Hematopoietic multipotent progenitor cell (in vitro differentiated cells): ENCODE data around the gene XRCC3. TPM values are rescaled to one million over a fixed set of nuclear protein-coding genes. Genes with fewer than 3 reads are reported as not detected.
"Not testable (repeated sequence)": the region's sequence is repeated elsewhere in the genome, so short reads cannot be mapped to it uniquely, and the experiment has no call there.

Experiments used
- DNase-seq, 3 donors: peaks; one replicate each; pipeline ENCODE4 v3.0.0-alpha.2; 2011 to 2015; ENCODE audit warnings: low read depth in 2 of 3, low spot score in 2 of 3
- total RNA-seq: library from RNA; depleted of rRNA; stranded (reverse); fragments of >200 nt; gene quantifications from one replicate; pipeline ENCODE4 v1.2.3, GENCODE V29; 2012

The XRCC3 gene
- total RNA-seq, 1 donor = 16.7 TPM

DNA sequence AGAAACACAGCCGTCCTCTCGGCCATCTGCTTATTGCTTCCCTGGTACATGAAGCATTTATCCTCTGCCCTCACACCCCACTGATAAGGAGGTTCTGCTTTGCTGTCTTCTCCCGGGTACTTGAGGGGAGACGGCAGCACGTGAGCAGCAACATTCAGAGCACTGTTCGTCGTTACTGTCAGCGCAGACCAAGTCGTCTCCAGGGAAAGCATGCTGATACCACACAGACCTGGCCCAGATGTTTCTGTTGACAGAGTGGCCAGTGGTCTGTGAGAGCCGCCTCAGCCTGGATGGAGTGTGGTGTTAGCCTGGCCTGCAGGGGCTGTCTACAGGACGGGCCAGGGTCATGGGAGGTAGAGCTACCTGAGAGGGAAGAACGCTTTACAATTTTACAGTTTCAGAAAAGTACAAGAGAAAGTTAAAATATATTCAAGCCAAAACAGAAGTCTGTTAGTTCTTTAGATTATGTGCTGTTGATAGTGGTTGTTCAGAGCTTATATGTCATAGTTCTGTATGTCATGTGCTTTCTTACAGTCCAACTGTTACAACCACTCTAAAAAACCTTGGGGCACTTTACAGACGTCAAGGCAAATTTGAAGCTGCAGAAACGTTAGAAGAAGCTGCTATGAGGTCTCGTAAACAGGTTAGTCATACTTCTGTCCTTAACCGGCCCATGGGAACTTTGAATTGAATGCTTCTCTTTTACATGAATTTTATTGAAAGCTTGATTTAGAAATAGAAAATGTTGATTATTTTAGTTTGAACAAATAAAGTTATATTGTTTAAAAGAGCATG, 38.2 kb downstream of the XRCC3 start:
- no peak for DNase-seq

GRCh38 chr14:103675957-103676356, 39.3 kb downstream of the XRCC3 start:
- DNase-seq = no peak

GRCh38 chr14:103671911-103672310, 43.3 kb downstream of the XRCC3 start:
- DNase-seq = no peak

DNA sequence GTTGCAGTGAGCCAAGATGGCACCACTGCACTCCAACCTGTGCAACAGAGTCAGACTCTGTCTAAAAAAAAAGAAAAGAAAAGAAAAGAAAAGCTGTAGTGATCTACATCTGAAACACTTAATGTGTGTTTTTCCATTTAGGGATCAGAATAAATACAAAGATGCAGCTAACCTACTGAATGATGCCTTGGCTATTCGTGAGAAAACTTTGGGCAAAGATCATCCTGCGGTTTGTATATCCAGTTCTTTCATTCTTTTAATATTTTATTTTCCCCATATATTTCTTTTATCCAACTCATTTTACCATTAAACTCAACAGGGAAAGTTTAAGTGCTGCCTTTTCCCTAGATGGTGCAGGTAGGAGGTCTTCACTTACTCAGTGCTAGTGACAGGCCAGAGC, 45.9 kb downstream of the XRCC3 start:
- no peak for DNase-seq

- no peak for DNase-seq
Observed at GRCh38 chr14:103668117-103668516, 47.1 kb downstream of the XRCC3 start.

DNA sequence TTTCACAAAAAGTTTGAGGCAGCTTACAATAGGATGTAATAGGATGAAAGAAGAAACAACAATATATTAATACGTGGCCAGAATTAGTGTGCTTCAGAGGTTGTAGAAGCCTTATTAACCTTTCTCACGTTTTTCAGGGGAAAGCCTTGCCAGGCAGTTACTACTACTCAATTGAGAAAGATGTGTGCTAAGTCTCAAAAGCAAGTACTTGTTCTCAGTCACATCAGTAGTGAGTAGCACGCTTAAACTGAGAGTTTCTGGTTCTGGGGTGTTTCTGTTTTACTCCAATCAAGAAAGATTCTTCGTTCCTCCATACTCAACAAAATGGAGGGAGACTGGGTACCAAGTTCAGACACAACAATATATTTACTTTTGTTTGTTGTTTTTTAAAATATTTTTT, 47.6 kb downstream of the XRCC3 start:
- DNase-seq = no peak

DNA sequence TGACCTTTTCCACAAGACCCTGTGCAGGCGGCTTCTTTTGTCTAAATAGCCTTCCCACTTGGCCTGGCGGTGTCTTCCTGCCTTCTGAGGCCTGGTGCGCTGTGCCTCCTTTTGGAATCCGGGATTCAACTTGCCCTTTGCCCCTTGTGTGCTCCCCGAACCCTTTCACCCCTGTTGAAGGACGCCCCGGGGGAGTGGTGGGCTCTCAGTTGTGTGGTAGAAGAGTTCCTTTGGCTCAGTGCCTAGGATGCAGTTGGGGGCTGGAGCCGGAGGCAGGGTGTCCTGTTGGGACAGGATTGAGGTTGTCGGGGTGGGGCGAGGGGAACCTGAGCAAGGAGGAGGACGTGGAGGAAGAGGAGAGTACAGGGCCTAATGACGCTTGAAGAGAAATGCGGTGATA, 51.7 kb downstream of the XRCC3 start:
- DNase-seq = no peak

DNA sequence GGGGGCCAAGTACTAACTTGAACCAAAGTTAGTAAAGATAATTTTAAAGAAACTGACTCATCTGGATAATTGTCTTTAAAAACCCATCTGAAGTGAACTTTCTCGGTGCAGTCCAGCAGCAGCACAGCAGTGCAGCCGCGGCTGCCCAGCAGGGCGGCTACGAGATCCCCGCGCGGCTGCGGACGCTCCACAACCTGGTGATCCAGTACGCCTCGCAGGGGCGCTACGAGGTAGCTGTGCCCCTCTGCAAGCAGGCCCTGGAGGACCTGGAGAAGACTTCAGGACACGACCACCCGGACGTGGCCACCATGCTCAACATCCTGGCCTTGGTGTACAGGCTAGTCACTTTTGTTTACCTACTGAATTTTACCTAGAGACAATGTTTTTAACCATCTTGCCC, 52.7 kb downstream of the XRCC3 start:
- no peak for DNase-seq

GRCh38 chr14:103662029-103662428, 53.2 kb downstream of the XRCC3 start:
- no peak for DNase-seq

DNA sequence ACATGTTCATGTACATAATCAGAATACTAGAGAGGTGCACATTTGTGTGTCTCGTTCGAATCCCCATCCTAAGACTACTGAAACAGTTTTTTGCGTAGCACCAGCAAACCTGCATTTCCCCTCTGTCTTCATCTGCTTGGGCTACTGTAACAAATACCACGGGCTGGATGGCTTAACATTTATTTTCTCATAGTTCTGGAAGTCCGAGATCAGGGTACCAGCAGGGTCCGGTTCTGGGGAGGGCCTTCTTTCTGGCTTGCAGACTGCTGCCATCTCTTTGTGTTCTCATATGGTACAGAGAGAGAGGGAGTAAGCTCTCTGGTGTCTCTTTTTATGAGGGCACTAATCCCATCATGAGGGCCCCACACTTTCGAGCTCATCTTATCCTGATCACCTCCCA, 55.6 kb downstream of the XRCC3 start:
- no peak for DNase-seq

- DNase-seq = no peak
Observed at GRCh38 chr14:103657471-103657870, 57.8 kb downstream of the XRCC3 start.

GRCh38 chr14:103656756-103657133, 58.5 kb downstream of the XRCC3 start:
- DNase-seq = no peak

GRCh38 chr14:103656031-103656755, 59.1 kb downstream of the XRCC3 start:
- DNase-seq = no peak

GRCh38 chr14:103654619-103655018, 60.6 kb downstream of the XRCC3 start:
- no peak for DNase-seq

GRCh38 chr14:103653805-103654204, 61.4 kb downstream of the XRCC3 start:
- no peak for DNase-seq

DNA sequence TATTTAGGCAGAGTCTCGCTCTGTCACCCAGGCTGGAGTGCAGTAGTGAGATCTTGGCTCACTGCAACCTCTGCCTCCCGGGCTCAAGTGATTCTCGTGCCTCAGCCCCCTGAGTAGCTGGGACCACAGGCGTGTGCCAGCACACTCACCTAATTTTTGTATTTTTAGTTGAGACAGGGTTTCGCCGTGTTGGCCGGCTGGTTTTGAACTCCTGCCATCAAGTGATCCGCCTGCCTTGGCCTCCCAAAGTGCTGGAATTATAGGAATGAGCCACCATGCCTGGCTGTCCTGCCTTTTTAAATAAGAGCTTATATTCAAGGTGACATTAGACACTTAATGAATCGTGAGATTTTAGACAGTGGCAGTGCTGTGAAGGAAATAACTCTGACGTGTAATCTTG, 61.9 kb downstream of the XRCC3 start:
- not testable (repeated sequence) for DNase-seq

GRCh38 chr14:103652806-103653205, 62.4 kb downstream of the XRCC3 start:
- no peak for DNase-seq

GRCh38 chr14:103651585-103651984, 63.7 kb downstream of the XRCC3 start:
- DNase-seq = no peak

DNA sequence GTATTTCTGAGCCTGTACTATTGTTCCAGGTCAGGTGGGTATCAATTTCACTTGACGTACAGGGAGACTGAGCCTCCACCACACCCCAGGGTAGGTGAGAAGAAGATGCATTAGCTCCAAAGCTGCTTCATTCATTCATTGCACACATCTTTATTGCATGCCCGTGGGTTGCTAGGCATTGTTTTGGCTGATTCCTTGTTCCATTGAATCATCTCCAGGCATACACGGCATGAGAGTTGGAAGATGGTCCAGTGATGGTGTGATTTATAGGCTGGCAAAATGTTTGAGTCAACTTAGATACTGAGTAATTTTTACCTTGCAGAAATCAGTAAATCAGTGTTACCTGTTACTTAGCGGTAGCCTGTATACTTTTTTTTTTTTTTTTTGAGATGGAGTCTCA, 65.0 kb downstream of the XRCC3 start:
- DNase-seq = no peak

DNA sequence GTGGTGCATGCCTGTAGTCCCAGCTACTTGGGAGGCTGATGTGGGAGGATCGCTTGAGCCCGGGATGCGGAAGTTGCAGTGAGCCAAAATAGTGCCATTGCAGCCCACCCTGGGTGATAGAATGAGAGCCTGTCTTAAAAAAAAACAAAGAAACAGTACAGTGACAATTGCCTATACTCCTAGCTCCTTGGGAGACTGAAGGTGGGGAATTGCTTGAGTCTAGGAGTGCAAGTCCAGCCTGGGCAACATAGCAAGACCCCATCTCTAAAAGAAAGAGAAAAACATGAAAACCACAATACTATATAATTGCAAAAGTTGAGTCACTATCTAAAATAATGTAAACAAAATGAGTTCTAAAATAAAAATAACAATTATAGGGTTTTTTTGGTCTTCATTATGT, 66.2 kb downstream of the XRCC3 start:
- no peak for DNase-seq
